ENCODE results near the gene RHBDF1.
A peak's percentile ranks its signal among the peaks of the same experiment; 100 is the strongest.

The RHBDF1 gene

DNA sequence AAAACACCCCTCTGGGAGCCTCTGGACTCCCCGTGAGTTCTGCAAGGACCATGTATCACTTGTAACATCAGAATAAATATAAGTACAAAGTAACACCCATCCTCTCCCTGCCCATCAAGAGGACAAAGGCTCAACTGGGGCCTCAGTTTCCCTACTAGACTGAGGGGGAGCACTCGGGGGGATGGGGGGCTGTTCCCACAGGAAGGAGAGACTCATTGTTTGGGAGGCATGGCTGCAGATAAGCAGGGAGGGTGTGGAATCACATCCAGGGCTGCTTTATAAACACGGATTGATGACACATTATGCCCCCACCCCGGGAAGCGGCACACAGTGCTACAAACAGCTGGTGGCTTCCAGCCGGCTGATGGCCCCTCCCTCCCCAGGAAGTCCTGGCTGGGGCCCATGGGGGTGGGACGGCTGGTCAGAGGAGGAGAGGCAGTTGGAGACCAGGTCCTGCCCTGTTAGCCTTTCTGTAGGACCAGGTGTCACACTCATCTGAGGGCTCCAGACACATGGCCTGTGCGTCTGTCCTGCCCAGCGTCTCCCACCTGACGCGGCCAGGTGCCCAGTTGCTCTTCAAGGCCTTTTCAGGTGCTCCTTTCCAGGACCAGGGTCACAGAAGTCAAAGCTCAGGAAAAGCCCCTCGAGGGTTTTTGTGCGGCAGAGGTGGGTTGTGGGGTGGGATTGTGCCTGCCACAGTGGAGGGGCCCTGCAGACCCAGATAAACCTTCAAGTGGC lies 4.3 kb upstream of the RHBDF1 start:
- no peak for TF ChIP-seq ARNTL (CRISPR knock-in tag; IDR thresholded peaks at IDR 0.05; ENCODE audit: borderline replicate concordance, low read depth)
- 0 out of 2 replicates have a peak, but pooled peaks have one; percentile 15 for TF ChIP-seq PATZ1 (CRISPR knock-in tag; IDR thresholded peaks at IDR 0.05; ENCODE audit: borderline replicate concordance)
- ATAC-seq: 0 out of 3 replicates have a peak, but pooled peaks have one; percentile 1

DNA sequence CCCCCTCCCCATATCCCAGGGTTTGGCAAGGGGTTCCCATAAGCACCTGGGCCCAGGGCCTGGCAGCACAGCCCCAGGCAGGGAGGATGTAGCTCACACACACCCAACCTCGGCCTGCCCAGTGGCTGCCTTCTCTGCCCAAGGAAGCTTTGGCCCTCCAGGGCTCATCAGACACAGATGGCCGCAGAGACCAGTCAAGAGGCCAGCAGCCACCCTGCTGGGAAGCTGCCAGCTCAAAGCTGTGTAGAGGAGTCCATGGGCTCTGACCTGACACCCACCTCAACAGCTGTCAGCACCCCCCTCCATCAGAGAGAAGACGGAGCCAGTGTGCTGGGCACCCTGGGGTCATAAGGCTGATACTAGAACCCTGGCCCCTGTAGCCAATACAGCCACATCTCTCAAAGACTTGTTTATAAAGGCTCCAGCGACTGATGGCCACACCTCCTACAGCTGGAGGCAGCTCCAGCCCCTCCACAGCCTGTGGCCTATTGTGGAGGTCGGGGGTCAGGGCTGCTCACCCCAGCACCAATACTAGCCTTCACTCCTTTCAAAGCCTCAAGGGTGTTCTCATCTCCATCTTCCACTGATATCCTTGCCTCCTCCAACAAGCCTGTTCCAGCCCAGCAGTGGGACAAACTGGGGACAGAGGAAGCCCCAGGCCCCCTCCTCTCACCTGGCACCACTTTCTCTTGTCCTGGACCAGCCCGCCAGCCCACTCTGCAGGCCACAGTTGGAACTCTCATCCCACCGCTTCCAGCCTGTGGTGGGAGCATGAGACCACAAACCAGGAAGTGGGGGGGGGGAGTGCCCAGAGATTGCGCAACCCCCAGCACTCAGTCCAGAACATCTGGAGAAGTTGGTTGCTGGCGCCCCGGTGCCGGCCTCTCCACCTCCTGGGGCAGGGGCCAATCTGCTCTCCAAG lies 3.4 kb upstream of the RHBDF1 start:
- ATAC-seq: no peak
- TF ChIP-seq ZC3H10 (CRISPR knock-in tag; IDR thresholded peaks at IDR 0.05) (no peak), POU6F1 (CRISPR knock-in tag; IDR thresholded peaks at IDR 0.05; ENCODE audit: borderline replicate concordance, low read depth) (no peak), PPARA (CRISPR knock-in tag; IDR thresholded peaks at IDR 0.05; ENCODE audit: borderline replicate concordance) (no peak), ESRRG (CRISPR knock-in tag; IDR thresholded peaks at IDR 0.05) (no peak), ZFP30 (CRISPR knock-in tag; IDR thresholded peaks at IDR 0.05) (no peak)

DNA sequence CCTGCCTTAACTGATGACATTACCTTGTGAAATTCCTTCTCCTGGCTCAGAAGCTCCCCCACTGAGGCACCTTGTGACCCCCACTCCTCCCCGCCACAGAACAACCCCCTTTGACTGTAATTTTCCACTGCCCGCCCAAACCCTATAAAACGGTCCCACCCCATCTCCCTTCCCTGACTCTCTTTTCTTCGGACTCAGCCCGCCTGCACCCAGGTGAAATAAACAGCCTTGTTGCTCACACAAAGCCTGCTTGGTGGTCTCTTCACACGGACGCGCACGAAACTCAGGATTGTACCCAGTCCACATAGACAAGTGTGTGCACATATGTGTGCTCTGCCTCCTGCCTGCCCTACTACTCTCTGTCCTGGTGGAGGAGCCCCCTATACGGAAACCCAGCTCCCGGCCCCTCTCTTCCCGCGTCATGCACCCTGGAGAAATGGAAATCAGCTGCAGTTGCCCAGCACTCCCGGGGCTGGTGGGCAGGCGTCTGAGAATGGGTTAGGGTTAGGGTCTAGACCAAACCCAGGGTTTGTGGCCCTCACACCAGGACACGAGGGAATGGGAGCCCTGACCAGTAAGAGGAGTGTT lies 2.4 kb upstream of the RHBDF1 start:
- ATAC-seq: no peak
- TF ChIP-seq ZNF565 (CRISPR knock-in tag; conservative IDR thresholded peaks at IDR 0.05; ENCODE audit: low read depth): no peak
- no peak for TF ChIP-seq ZNF70 (CRISPR knock-in tag; IDR thresholded peaks at IDR 0.05)
- no peak for TF ChIP-seq TSHZ2 (CRISPR knock-in tag; IDR thresholded peaks at IDR 0.05)
- no peak for TF ChIP-seq CSRNP3 (CRISPR knock-in tag; IDR thresholded peaks at IDR 0.05)
- no peak for TF ChIP-seq CREB5 (CRISPR knock-in tag; IDR thresholded peaks at IDR 0.05; ENCODE audit: low read depth)
- TF ChIP-seq RARB (CRISPR knock-in tag; IDR thresholded peaks at IDR 0.05): no peak
- no peak for TF ChIP-seq GLIS3 (CRISPR knock-in tag; IDR thresholded peaks at IDR 0.05)
- no peak for TF ChIP-seq TOX (CRISPR knock-in tag; IDR thresholded peaks at IDR 0.05; ENCODE audit: borderline replicate concordance)
- TF ChIP-seq ZNF8 (CRISPR knock-in tag; IDR thresholded peaks at IDR 0.05): no peak
- TF ChIP-seq POU6F1 (CRISPR knock-in tag; IDR thresholded peaks at IDR 0.05; ENCODE audit: borderline replicate concordance, low read depth): no peak
- TF ChIP-seq OSR1 (CRISPR knock-in tag; IDR thresholded peaks at IDR 0.05): no peak
- TF ChIP-seq ZFP30 (CRISPR knock-in tag; IDR thresholded peaks at IDR 0.05): no peak
- no peak for TF ChIP-seq CSDC2 (CRISPR knock-in tag; IDR thresholded peaks at IDR 0.05)
- no peak for TF ChIP-seq TCF4 (CRISPR knock-in tag; IDR thresholded peaks at IDR 0.05; ENCODE audit: borderline replicate concordance)
